Lower leg skin (tissue), 4 donors: ENCODE results near the gene IRS1. TPM values are rescaled to one million over a fixed set of nuclear protein-coding genes. Genes with fewer than 3 reads are reported as not detected.
"Not testable (repeated sequence)": the region's sequence is repeated elsewhere in the genome, so short reads cannot be mapped to it uniquely, and the experiment has no call there.

Source experiments
- DNase-seq, 2 donors: peaks; one replicate each; pipeline ENCODE4 v3.0.0-alpha.2; 2019; ENCODE audit warnings: low spot score in 2 of 2
- H3K4me3 ChIP-seq: fragments of 200-600 bp; sonication (generic); 2 replicates; pipeline ENCODE4 v1.5.1; 2017; ENCODE audit warnings: mild to moderate bottlenecking, low read depth; ENCODE audit not compliant: poor library complexity, severe bottlenecking
- CTCF ChIP-seq, 3 donors: fragments of 450-650 bp; IDR thresholded peaks; one replicate each; pipeline ENCODE4 v1.5.1; 2016; ENCODE audit warnings: antibody characterized with exemption in 3 of 3, mild to moderate bottlenecking in 3 of 3, moderate library complexity in 2 of 3
- POLR2A ChIP-seq, 2 donors: fragments of 450-650 bp; IDR thresholded peaks; one replicate each; pipeline ENCODE4 v1.6.1; 2016 to 2017; ENCODE audit warnings: antibody characterized with exemption in 2 of 2, mild to moderate bottlenecking in 1 of 2, moderate library complexity in 1 of 2
- WGBS, 2 donors: methylation state at CpG; one replicate each; pipeline ENCODE4 v1.1.5; 2018; 5-methylcytosine and 5-hydroxymethylcytosine counted together
- intact Hi-C: fragments of 100-400 bp; cut with DNase I; formaldehyde crosslinking; loops from one replicate; pipeline ENCODE4 v1.15.0; 2023; ENCODE audit warnings: low total_unique reads
- total RNA-seq, 4 donors: library from RNA; depleted of rRNA; stranded (reverse); fragments of >200 nt; gene quantifications; one replicate each; pipeline ENCODE4 v1.1.0, GENCODE V29; 2016

Gene IRS1
- total RNA-seq, 4 donors from 2014 or later, result 16.9 to 55.0 (median 25.4) TPM

GRCh38 chr2:226835796-226836547 lies 36.4 kb upstream of the IRS1 start, which contains the start of gene RHBDD1:
TSS of gene RHBDD1 (plus strand) at chr2:226836054. CDS start at chr2:226864694, 28,640 bp downstream.
- intact Hi-C loops, result no loop called here
- peak; percentile 90 to 98 for DNase-seq
- 0 to 1% methylated on average over 18 to 36 of the region's 75 CpGs for WGBS, 2 donors
- H3K4me3 ChIP-seq, result peak within 1 kb of the TSS; percentile 89
- TF ChIP-seq POLR2A (IDR thresholded peaks at IDR 0.05), result peak in 1 of 2 donors; percentile 40
- no peak for TF ChIP-seq CTCF (IDR thresholded peaks at IDR 0.05)

DNA sequence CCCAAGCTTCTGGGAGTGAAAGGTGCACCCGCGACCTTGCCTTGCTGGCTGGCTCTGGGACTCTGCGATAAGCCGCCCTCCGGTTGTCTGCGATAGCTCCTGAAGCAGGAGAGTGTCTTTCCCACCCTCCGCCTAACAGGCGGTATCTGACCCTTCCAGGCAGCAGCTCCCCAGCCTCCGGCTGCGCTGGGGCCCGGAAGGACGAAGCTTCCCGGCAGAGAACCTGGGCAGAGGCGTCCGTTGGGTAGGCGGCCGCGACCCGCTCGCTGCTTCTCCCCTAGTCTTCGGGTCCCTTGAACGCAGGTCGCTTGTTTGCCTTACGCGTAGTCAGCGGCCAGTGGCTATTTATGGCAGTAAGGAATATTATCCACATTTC lies 35.8 kb upstream of the IRS1 start:
- H3K4me3 ChIP-seq, result peak overlapping the region; percentile 89
- DNase-seq, result peak in 1 of 2 donors; percentile 89
- intact Hi-C loops, result no loop called here
- 8 to 12% methylated on average over 8 to 26 of the region's 26 CpGs for WGBS, 2 donors
- TF ChIP-seq POLR2A (IDR thresholded peaks at IDR 0.05), result no peak
- no peak for TF ChIP-seq CTCF (IDR thresholded peaks at IDR 0.05)

DNA sequence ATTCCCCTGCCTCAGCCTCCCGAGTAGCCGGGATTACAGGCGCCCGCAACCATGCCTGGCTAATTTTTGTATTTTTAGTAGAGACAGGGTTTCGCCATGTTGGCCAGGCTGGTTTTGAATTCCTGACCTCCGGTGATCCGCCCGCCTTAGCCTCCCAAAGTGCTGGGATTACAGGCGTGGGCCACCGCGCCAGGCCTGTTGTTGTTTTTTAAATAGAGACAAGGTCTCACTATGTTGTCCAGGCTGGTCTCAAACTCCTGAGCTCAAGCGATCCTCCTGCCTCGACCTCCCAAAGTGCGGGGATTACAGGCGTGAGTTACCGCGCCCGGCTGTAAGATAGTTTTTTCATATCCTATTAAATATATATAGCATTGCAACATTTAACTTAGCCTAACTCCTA lies 35.3 kb upstream of the IRS1 start:
- intact Hi-C loops, DNase-seq, H3K4me3 ChIP-seq: not testable (repeated sequence)
- 92 to 95% methylated on average over 18 of the region's 18 CpGs for WGBS, 2 donors

DNA sequence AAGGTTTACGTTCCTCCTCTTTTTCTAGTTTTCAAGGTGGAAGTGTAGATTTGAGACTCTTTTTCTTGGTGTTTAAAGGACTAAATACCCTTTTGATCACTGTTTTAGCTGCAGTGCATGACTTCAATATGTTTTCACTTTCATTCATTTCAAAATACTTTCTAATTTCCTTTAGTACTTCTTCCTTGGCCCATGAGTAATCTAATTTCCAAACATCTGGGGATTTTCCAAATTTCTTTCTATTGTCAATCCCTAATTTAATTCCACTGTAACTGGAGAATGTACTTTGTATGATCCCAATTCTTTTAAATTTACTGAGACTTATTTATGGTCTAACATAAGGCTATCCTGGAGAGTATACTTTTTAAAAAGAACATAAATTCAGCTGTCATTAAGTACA lies 32.4 kb upstream of the IRS1 start:
- H3K4me3 ChIP-seq, result no peak overlapping the region
- no peak for TF ChIP-seq CTCF (IDR thresholded peaks at IDR 0.05)
- TF ChIP-seq POLR2A (IDR thresholded peaks at IDR 0.05), result no peak
- intact Hi-C loops, result no loop called here
- DNase-seq, result no peak
- WGBS, 2 donors, result 90 to 95% methylated on average over 1 of the region's 1 CpG

DNA sequence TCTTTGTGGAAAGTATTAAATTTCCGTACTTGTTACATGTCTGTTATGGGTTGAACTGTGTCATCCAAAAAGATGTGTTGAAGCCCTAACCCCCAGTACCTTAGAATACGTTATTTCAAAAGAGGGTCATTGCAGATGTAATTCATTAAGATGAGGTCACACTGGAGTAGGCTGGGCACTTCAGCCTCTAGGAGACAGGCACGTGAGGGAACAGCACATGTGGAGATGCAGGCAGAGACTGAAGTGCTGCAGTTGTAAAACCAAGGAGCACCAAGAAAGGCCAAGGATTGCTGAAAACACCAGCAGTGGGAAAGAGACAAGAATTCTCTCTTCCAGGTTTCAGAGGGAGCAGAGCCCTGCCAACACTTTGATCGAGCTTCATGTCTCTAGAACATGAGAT lies 31.6 kb upstream of the IRS1 start:
- 69 to 73% methylated on average over 4 of the region's 4 CpGs for WGBS, 2 donors
- intact Hi-C loops, result no loop called here
- no peak overlapping the region for H3K4me3 ChIP-seq
- no peak for DNase-seq
- no peak for TF ChIP-seq POLR2A (IDR thresholded peaks at IDR 0.05)
- TF ChIP-seq CTCF (IDR thresholded peaks at IDR 0.05), result no peak

DNA sequence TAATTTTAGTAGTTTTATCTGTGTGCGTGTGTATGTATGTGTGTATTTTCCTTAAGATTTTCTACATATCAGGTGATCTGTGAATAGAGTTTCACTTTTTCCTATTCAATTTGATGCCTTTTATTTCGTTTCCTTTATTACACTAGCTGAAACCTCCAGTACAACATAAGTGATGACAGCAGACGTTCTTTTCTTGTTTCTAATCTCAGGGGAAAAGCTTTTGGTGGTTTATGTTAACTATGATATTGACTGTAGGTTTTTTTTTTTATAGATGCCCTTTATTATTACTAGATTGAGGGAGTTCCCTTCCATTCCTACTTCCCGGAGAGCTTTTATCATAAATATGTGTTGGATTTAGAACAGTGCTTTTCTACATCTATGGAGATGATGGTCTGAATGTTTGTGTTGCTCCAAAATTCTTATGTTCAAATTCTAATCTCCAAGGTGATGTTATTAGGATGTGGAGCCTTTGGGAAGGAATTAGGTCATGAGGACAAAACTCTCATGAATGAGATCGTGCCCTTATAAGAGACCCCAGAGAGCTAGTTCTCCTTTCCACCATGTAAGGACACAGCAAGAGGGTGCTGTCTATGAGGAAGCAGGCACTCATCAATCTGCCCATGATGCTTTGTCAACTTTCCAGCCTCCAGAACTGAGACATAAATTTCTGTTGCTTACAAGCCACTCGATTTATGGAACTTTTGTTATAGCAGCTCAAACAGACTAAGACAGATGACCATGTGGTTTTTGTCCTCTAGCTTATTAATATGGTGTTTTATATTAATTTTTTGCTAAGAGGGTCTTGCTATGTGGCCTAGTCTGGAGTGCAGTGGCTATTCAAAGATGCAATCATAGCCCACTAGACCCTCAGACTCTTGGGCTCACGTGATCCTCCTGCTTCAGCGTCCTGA lies 30.4 kb upstream of the IRS1 start:
- 89% methylated on average over 8 of the region's 8 CpGs for WGBS, 2 donors
- no peak overlapping the region for H3K4me3 ChIP-seq
- TF ChIP-seq CTCF (IDR thresholded peaks at IDR 0.05), result no peak
- no peak for TF ChIP-seq POLR2A (IDR thresholded peaks at IDR 0.05)
- DNase-seq, result no peak
- intact Hi-C loops, result no loop called here
